Stimulated activated CD8-positive, alpha-beta memory T cell treated with anti-CD3 and anti-CD28 coated beads, Interleukin-4, amount 100 ng/mL, for 4 hours (primary cell): Measurements from ENCODE around the gene ESRRA.

ENCODE experiments used
- DNase-seq, 2 donors: peaks; one replicate each; pipeline ENCODE4 v3.0.0-alpha.2; 2020; ENCODE audit warnings: low read depth in 2 of 2, low spot score in 1 of 2

Gene ESRRA

GRCh38 chr11:64364435-64364834 is 59.1 kb downstream of the ESRRA start:
- no peak for DNase-seq

- no peak for DNase-seq
Measured at GRCh38 chr11:64364911-64365310, 59.6 kb downstream of the ESRRA start.
